DND-41 (cell line): ENCODE data around the gene NHEJ1.

Source experiments
- ATAC-seq: fragments of 200-7000 bp; cut with Tn5 transposase; 3 replicates; pipeline ENCODE4 v1.9.1; 2021; ENCODE audit warnings: low read depth; ENCODE audit not compliant: insufficient read depth
- DNase-seq: peaks from one replicate; pipeline ENCODE4 v3.0.0-alpha.2; 2020
- H2AFZ ChIP-seq: 2 replicates; pipeline ENCODE4 v1.6.0; 2012; ENCODE audit warnings: low read depth, low read length
- H3K27ac ChIP-seq: 2 replicates; pipeline ENCODE4 v1.5.1; 2012; ENCODE audit warnings: low read length, inconsistent platforms
- H3K27me3 ChIP-seq: fragments of 200-600 bp; sonication (generic); 2 replicates; pipeline ENCODE4 v1.6.0; 2012; ENCODE audit warnings: low read length, mild to moderate bottlenecking, inconsistent platforms; ENCODE audit not compliant: insufficient read depth, poor library complexity
- H3K36me3 ChIP-seq: 2 replicates; pipeline ENCODE4 v1.5.1; 2012; ENCODE audit warnings: low read length, inconsistent platforms; ENCODE audit not compliant: insufficient read depth
- H3K4me1 ChIP-seq: 2 replicates; pipeline ENCODE4 v1.5.1; 2012; ENCODE audit warnings: mild to moderate bottlenecking, low read length; ENCODE audit not compliant: insufficient read depth
- H3K4me2 ChIP-seq: 2 replicates; pipeline ENCODE4 v1.6.0; 2012; ENCODE audit warnings: mild to moderate bottlenecking, moderate library complexity, low read length, inconsistent platforms; ENCODE audit not compliant: insufficient read depth
- H3K4me3 ChIP-seq, 2 experiments: fragments of 200-600 bp in 1 of 2; shearing (Covaris generic) in 1 of 2; 2 replicates each; pipeline ENCODE4 v1.5.1; 2012 to 2016; ENCODE audit warnings: inconsistent platforms in 2 of 2, low read length in 2 of 2, mild to moderate bottlenecking in 2 of 2, low read depth in 1 of 2, moderate library complexity in 1 of 2
- H3K79me2 ChIP-seq: 2 replicates; pipeline ENCODE4 v1.6.0; 2012; ENCODE audit warnings: low read length, inconsistent platforms; ENCODE audit not compliant: insufficient read depth
- H3K9ac ChIP-seq: 2 replicates; pipeline ENCODE4 v1.6.0; 2012; ENCODE audit warnings: low read depth, mild to moderate bottlenecking, inconsistent platforms, low read length, moderate library complexity
- H3K9me3 ChIP-seq: 2 replicates; pipeline ENCODE4 v1.5.1; 2012; ENCODE audit warnings: low read length, moderate library complexity, mild to moderate bottlenecking, inconsistent platforms; ENCODE audit not compliant: insufficient read depth, severe bottlenecking
- H4K20me1 ChIP-seq: 2 replicates; pipeline ENCODE4 v1.6.0; 2012; ENCODE audit warnings: low read length; ENCODE audit not compliant: insufficient read depth
- CTCF ChIP-seq: IDR thresholded peaks from 2 replicates; pipeline ENCODE4 v1.5.1; 2012; ENCODE audit warnings: borderline replicate concordance, low read length, moderate library complexity, mild to moderate bottlenecking; ENCODE audit not compliant: poor library complexity, severe bottlenecking; ENCODE audit errors: extremely low read depth
- EZH2 ChIP-seq: IDR thresholded peaks from 3 replicates; pipeline ENCODE4 v1.6.1; 2012; ENCODE audit warnings: borderline replicate concordance, low read depth, mild to moderate bottlenecking, moderate library complexity, low read length, inconsistent platforms; ENCODE audit not compliant: severe bottlenecking

Gene NHEJ1

GRCh38 chr2:219041252-219041651, 119.4 kb downstream of the NHEJ1 start, which contains the start of gene CFAP65:
Gene CFAP65 (minus strand): TSS chr2:219041516. CDS start chr2:219039048, 2,468 bp downstream.
- no peak for DNase-seq
- Histone ChIP-seq H4K20me1 (0 out of 2 replicates have a peak, but pooled peaks cover 3% of the 10 kb centered on the region), H2AFZ (no peak within 1 kb of the TSS), H3K36me3 (no peaks in the 10 kb centered on the region), H3K27me3 (peaks cover 9% of the 10 kb centered on the region), H3K4me1 (no peaks in the 10 kb centered on the region), H3K79me2 (no peaks in the 10 kb centered on the region), H3K4me3 (no peak within 1 kb of the TSS), H3K9me3 (no peaks in the 10 kb centered on the region), H3K9ac (no peak within 1 kb of the TSS), H3K4me2 (no peak within 1 kb of the TSS), H3K27ac (no peak within 1 kb of the TSS)
- TF ChIP-seq CTCF: no peak
- TF ChIP-seq EZH2: no peak
- no peak for ATAC-seq

GRCh38 chr2:219038600-219038999, 122.0 kb downstream of the NHEJ1 start:
- no peaks in the 10 kb centered on the region for H3K4me1 ChIP-seq
- ATAC-seq: no peak
- no peak overlapping the region for H3K4me3 ChIP-seq

GRCh38 chr2:219037783-219038499, 122.7 kb downstream of the NHEJ1 start:
- Histone ChIP-seq H4K20me1 (0 out of 2 replicates have a peak, but pooled peaks cover 3% of the 10 kb centered on the region), H3K4me1 (no peaks in the 10 kb centered on the region), H3K4me2 (no peak overlapping the region), H2AFZ (no peak overlapping the region), H3K27ac (no peak overlapping the region), H3K4me3 (no peak overlapping the region), H3K36me3 (no peaks in the 10 kb centered on the region), H3K27me3 (peaks cover 16% of the 10 kb centered on the region), H3K79me2 (no peaks in the 10 kb centered on the region), H3K9me3 (no peaks in the 10 kb centered on the region), H3K9ac (no peak overlapping the region)
- DNase-seq (no peak), ATAC-seq (no peak)
- no peak for TF ChIP-seq EZH2
- TF ChIP-seq CTCF: no peak

More at GRCh38 chr2:219038600-219038999, 122.0 kb downstream of the NHEJ1 start:
- Histone ChIP-seq H2AFZ (no peak overlapping the region), H3K36me3 (no peaks in the 10 kb centered on the region), H3K27me3 (peaks cover 9% of the 10 kb centered on the region), H3K4me2 (no peak overlapping the region), H3K79me2 (no peaks in the 10 kb centered on the region), H3K27ac (no peak overlapping the region), H4K20me1 (0 out of 2 replicates have a peak, but pooled peaks cover 3% of the 10 kb centered on the region), H3K9me3 (no peaks in the 10 kb centered on the region), H3K9ac (no peak overlapping the region)
- DNase-seq: no peak
- TF ChIP-seq EZH2: no peak
- TF ChIP-seq CTCF: no peak
